ENCODE data around the gene CHMP4B.

Gene CHMP4B

DNA sequence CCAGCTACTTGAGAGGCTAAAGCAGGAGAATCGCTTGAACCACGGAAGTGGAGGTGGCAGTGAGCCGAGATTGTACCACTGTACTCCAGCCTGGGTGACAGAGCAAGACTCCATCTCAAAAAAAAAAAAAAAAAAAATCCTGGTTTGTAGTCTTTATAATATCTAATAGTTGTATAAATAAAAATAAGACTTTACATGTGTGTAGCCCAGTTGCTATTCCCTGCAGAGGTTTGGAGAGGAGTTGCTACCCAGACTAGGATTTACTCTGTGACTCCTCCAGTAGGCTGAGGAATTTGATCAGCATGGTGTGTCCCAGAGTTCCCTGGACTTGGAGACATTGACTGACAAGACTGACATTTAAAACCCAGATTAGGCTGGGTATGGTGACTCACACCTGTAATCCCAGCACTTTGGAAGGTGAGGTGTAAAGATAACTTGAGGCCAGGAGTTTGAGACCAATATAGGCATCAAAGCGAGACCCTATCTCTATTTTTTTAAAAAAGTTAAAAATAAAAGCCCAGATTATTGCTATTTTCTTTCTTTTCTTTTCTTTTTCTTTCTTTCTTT is 10.2 kb downstream of the CHMP4B start:
- no peak for DNase-seq (ENCODE audit: low read depth)

DNA sequence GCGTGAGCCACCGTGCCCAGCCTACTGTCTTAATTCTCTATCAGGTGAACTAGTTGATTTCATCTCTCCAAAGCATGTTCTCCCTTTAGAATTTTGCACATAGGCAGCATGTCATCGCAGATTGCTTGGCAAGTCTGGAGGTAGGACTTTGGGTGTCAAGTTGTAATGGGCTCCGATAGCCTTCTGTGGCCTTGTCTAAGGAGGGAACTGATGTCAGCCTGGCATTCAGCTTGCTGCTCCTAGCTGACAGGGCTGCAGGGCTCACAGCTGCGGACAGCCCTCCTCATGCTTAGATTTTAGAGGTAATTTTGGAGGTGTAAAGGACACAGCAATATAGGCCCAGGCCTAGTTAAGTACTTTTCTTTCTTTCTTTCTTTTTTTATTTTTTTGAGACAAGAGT is 11.3 kb downstream of the CHMP4B start:
- no peak for DNase-seq (ENCODE audit: low read depth)

DNA sequence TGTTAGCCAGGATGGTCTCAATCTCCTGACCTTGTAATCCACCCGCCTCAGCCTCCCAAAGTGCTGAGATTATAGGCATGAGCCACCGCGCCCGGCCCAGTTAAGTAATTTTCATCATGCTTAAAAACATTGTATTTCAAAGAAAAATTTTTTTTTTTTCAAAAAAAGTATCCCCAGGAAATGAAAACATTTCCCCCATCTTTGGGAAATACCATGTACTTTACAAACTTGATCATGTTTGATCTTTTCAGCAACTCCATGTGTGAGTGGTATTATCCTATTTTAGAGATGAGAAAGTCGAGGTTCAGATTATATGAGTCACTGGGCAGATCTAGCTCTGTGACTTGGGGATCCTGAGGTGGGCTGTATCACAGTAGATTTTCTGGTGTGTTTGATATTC is 11.8 kb downstream of the CHMP4B start:
- no peak for DNase-seq (ENCODE audit: low read depth)

DNA sequence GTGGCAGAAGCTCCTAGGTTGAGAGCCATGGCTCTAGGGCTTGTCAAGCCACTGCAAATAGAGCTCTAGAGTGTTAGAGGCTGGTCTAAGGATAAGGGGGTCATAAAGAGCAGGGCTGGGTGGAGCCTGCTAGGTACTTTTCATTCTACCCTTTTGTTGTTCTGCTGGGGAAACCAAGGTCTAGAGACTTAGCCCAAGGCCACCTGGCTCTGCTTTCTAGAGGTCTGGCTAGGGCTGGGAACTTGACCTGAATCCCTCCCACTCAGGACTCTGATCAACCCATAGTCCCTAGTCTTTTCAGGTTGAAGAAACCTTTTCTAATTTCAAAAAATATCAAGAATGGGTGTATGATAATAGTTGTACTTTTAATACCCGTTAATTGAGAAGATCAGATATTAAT is 13.7 kb downstream of the CHMP4B start:
- DNase-seq (ENCODE audit: low read depth) = no peak

DNA sequence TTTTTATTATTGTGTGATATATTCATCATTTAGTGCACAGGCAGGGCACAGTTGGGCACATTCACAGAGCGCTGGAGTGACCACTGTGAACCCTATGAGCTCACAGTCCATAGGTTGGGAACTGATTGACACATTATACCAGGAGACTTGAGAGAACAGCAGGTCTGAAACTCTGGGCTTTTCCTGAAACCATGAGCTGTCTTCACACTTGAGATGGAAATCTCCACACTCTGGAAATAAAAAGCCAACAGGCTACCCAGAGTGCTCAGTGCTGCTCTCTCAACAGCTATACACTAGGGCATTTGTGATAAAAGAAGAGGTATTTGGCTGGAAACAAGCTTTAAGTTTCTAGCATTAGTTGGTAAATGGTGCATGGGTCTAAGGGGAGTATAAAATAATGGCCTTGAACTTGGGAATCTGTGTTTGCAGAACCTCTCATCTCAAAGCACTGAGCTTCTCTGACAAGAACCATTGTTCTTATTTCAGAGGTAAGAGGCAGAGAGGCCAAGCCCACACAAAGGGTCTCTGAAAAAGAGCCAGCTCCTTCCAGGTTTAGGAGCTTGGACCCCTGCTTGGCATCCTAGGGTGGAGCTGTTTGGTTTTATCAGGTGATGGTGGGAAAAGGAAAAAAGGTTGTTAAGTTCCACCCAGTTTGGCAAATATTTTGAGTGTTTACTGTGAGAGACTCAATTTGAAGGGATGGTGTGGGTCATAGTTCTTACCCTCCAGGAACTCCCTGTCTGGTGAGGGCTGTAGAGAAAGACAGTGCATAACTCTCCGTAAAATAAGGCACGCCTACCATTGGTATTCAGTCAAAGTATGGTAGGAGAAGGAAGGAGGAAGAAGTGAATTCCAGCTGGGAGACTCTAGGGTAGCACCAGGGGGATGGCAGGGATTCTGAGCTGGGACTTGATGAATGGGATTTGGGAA is 14.5 kb downstream of the CHMP4B start:
- no peak for DNase-seq (ENCODE audit: low read depth)

DNA sequence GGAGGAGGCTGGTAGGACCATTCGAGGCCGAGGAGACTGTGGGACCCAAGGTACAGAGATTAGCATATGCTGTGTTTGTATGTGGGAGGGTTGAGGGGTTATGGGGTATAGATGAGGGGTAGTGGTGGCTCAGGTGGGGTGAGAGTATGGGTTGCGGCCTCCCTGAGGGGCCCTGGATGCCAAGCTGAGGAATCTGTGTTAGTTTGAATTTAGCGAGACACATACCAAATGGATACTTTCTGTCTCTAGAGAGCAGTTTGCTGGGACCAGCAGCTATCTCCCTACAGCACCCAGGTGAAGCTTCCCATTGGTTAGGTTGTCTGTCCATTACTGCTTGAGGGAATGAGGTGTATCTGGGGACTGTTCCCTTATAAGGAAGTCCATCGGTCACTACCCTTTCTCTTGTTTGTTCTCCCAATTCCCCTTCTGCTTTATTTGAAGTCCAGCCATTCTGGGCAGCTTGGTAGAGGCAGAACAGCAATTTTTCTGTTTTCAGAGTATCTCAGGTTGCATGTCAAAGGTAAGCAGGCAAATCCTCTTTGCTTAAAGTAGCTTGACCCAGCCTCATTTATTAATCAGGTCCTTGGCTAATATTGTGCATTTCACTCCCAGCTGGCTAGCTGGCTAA is 15.2 kb downstream of the CHMP4B start:
- no peak for DNase-seq (ENCODE audit: low read depth)

GRCh38 chr20:33827109-33827508 is 16.0 kb downstream of the CHMP4B start:
- DNase-seq (ENCODE audit: low read depth) = no peak

GRCh38 chr20:33827634-33828325 is 16.6 kb downstream of the CHMP4B start:
- no peak for DNase-seq (ENCODE audit: low read depth)

- DNase-seq (ENCODE audit: low read depth) = no peak
Observed at GRCh38 chr20:33828326-33828844, 17.2 kb downstream of the CHMP4B start.

DNA sequence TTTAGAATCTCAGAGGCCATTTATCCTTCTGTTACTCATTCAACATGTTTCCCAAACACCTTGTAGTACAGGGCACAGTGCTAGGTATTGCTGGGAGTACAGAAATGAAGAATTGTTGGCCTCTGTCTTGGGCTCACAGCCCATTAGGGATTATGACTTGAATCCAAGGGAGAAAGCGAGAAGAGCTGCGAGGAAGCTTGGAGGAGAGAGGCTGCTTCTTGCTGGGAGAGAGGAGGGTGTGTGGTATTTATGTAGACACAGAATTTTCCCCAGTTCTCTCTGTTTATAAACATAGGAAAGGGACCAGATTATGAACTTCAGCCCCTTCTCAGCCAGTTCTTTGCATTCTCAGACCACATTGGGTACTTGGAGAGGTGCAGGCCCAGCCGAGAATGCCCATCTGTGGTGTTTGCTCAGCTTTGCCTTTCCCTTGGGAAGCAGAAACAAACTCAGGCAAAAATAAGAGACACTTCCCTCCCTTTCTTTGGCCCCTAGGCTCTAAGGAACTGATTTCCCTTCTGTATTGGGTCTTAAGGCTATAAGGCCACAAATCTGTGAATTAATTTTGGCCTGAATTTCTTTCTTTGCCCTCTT is 17.9 kb downstream of the CHMP4B start:
- DNase-seq (ENCODE audit: low read depth) = no peak

GRCh38 chr20:33829636-33830035 is 18.5 kb downstream of the CHMP4B start:
- DNase-seq (ENCODE audit: low read depth) = no peak

DNA sequence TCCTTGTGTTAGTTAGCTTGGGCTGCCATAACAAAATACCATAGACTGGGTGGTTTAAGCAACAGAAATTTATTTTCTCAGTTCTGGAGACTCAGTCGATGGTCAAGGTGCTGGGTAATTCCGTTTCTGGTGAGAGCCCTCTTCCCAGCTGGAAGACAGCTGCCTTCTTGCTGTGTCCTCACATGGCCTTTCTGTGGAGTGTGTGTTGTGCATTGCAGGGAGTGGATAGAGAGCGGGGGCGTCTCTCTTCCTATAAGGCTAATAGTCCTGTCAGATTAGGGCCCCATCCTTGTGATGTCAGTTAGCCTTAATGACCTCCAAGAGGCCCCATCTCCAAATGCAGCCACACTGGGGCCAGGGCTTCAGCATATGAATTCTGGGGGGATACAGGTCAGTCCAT is 19.2 kb downstream of the CHMP4B start:
- DNase-seq (ENCODE audit: low read depth) = no peak

DNA sequence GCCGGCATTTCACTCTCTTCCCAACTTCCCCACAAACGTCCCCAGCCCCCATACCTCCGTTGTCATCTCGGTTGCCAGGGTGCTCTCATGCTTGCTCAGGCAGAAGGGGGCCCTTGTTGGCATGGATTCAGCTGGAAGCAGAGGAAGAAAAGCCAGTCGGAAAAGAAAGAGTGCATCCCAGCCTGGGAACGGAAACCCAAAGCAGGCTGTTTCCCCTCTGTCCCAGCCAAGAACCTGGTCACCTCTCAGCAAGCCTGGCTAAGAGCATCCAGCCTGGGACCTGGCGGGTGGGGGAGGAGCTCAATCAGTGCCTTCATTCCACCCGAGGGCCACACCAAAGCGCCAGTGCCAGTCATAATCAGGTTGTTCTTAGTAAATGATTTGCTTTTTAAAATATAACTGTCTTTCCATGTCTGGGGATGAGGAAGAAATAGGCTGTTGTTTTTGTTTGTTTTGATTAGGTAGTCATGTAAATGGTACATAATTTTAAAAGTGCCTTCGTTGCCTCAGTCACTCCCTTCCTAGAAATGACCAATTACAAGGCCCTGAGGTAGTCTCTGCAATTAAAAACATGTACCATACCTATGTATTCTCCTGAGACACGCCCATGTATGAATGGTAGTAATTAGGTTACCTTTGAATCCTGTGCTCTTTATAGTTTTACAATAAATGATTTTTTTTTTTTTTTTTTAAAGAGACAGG is 21.1 kb downstream of the CHMP4B start:
- no peak for DNase-seq (ENCODE audit: low read depth)

GRCh38 chr20:33833333-33833732 is 22.2 kb downstream of the CHMP4B start:
- DNase-seq (ENCODE audit: low read depth) = no peak

DNA sequence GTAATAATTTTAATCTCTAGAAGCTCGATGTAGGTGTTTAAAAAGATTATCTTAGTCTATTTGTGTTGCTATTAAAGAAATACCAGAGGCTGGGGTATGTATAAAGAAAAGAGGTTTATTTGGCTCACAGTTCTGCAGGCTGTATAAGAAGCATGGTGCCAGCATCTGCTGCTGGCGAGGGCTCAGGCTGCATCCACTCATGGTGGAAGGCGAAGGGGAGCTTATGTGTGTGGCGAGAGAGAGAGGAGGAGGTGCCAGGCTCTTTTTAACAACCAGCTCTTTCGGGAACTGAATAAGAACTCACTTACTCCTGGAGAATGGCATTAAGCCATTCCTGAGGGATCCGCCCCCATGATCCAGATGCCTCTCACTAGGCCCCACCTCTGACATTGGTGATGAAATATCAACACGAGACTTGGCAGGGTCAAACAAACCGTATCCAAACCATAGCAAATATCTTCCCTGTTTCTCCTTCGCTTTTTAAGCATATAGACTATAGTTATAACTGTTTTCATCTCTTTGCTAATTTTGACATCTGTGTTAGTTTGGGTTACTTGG is 24.5 kb downstream of the CHMP4B start:
- DNase-seq (ENCODE audit: low read depth) = no peak

DNA sequence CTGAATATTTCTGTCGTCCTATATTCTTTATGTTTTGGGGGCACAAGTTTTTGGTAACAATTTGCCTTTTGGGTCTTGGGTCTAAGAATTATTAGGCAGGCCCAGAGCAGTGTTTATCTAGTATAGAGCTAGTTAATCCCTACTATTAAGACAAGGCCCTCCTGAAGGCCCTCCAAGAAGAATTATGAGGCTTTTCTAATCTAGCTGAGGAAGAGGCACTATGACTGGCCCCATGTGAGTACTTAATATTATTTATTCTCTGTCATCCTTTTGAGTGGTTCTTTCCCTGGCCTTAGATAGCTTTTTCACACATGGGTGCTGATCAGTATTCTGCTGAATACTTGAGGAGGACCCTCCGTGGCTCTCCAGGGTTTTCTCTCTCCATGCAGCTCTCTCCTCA is 25.1 kb downstream of the CHMP4B start:
- DNase-seq (ENCODE audit: low read depth) = no peak

GRCh38 chr20:33837096-33837830 is 26.1 kb downstream of the CHMP4B start:
- no peak for DNase-seq (ENCODE audit: low read depth)

DNA sequence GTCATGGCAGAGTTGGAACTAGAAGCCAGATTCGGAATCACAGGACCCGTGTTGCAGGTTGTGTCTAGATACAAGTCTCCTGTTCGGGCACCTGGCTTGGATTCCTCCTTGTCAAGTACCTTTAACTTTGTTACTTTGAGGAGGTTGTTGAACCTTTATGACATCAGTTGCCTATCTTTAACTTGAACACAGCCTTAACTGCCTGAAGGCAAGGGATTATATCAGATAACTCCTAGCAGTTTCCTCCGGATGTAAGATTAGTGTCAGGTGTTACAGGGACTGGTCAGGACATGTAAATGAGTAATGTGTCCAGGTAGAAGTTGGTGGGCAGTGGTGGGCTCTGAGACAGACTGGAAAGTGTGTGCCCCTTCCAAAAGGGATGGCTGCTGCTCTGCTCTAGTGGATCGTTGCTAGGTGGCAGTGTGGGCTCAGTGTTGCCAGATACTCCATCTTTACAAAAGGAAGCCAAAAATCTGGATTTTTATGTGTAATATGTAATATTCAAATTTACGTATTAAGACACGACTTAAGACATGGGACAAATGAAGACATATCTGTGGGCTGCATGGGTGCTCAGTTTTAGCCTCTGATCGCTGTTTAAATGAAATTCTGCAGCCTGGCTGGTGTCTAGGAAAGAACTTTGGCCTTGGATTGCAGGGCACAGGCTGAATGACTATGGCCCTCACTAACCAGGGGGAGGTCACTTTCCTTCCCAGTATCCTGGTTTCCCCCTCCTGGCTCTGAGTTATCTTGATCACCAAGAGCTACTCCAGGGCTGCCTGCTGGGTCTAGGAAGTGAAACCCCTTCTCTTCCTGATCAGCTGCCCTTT is 27.1 kb downstream of the CHMP4B start:
- DNase-seq (ENCODE audit: low read depth) = no peak

GRCh38 chr20:33839591-33839990 is 28.4 kb downstream of the CHMP4B start:
- DNase-seq (ENCODE audit: low read depth) = no peak
